Activated CD8-positive, alpha-beta T cell treated with anti-CD3 and anti-CD28 coated beads, Interleukin-2, amount 10 ng/mL, durations not matched to agents 7 days and 5 days (primary cell): ENCODE results near the gene CORO6. TPM values are rescaled to one million over a fixed set of nuclear protein-coding genes. Genes with fewer than 3 reads are reported as not detected.

ENCODE experiments used
- ATAC-seq: fragments of 150-1000 bp; cut with Tn5 transposase; one replicate; pipeline ENCODE4 v1.10.0; 2021; ENCODE audit warnings: moderate library complexity
- CTCF ChIA-PET: fragments of 350-600 bp; sonication (Branson Sonifier 250); formaldehyde crosslinking; loops from one replicate; lab custom pipeline; 2021; ENCODE audit warnings: antibody characterized with exemption; lab: Charles Lee
- POLR2A ChIA-PET: fragments of 350-600 bp; sonication (Branson Sonifier 250); formaldehyde crosslinking; loops from one replicate; lab custom pipeline; 2021; ENCODE audit warnings: antibody characterized with exemption; lab: Charles Lee
- DNase-seq: peaks from one replicate; pipeline ENCODE4 v3.0.0-alpha.2; 2020
- H3K27ac Mint-ChIP-seq: one replicate; pipeline ENCODE4 v1.8.0; 2021; ENCODE audit warnings: mild to moderate bottlenecking, mixed read lengths
- H3K27me3 Mint-ChIP-seq: one replicate; pipeline ENCODE4 v1.8.0; 2021; ENCODE audit warnings: low read depth, mixed read lengths
- H3K36me3 Mint-ChIP-seq: one replicate; pipeline ENCODE4 v1.8.0; 2021; ENCODE audit warnings: low read depth, mixed read lengths
- H3K4me1 Mint-ChIP-seq: one replicate; pipeline ENCODE4 v1.8.0; 2021; ENCODE audit warnings: low read depth, mixed read lengths
- H3K4me3 Mint-ChIP-seq: one replicate; pipeline ENCODE4 v1.8.0; 2021; ENCODE audit warnings: mild to moderate bottlenecking, mixed read lengths
- H3K9me3 Mint-ChIP-seq: one replicate; pipeline ENCODE4 v1.8.0; 2022; ENCODE audit warnings: mixed read lengths; ENCODE audit not compliant: insufficient read depth
- total RNA-seq, 2 experiments: library from RNA; stranded (reverse); gene quantifications; one replicate each; pipeline ENCODE4 v1.2.3, GENCODE V29; 2021

CORO6 gene
- total RNA-seq, result 1 to 10 TPM; 6.2 to 6.3 TPM

GRCh38 chr17:29622337-29623282, at the start of gene CORO6:
Gene CORO6, minus strand, starts transcription at chr17:29622912. Its CDS starts 1,491 bp downstream, at chr17:29621421.
- ATAC-seq (peak; percentile 47), DNase-seq (peak; percentile 67)
- H3K4me1 Mint-ChIP-seq, result peaks cover 61% of the 10 kb centered on the region
- peak within 1 kb of the TSS; percentile 78 for H3K4me3 Mint-ChIP-seq
- H3K36me3 Mint-ChIP-seq, result peaks cover 17% of the 10 kb centered on the region
- CTCF ChIA-PET, result interaction anchor here (1.1 to 3.9 kb wide), 3 partner anchors 8 to 157 kb away, joined by 4 to 19 read pairs (median 9); no protein-coding TSS in a partner anchor
- no peaks in the 10 kb centered on the region for H3K9me3 Mint-ChIP-seq
- no peak within 1 kb of the TSS for H3K27ac Mint-ChIP-seq
- peaks cover 3% of the 10 kb centered on the region for H3K27me3 Mint-ChIP-seq
- POLR2A ChIA-PET, result interaction anchor here (0.6 to 1.4 kb wide), 2 partner anchors 35 to 252 kb away, joined by 3 read pairs; no protein-coding TSS in a partner anchor

GRCh38 chr17:29671661-29672060, 48.9 kb upstream of the CORO6 start:
- Mint-ChIP-seq H3K4me3 (no peak overlapping the region), H3K36me3 (peaks cover 48% of the 10 kb centered on the region), H3K27me3 (no peaks in the 10 kb centered on the region), H3K9me3 (no peaks in the 10 kb centered on the region), H3K27ac (no peak overlapping the region), H3K4me1 (peaks cover 14% of the 10 kb centered on the region)
- DNase-seq (no peak), ATAC-seq (no peak)
- POLR2A ChIA-PET, result interaction anchor here (1.2 kb wide), 1 partner anchor 32 kb away, joined by 3 read pairs; no protein-coding TSS in a partner anchor
- CTCF ChIA-PET, result interaction anchor here (1.3 to 2.5 kb wide), 3 partner anchors 11 to 108 kb away, joined by 3 to 7 read pairs (median 4); no protein-coding TSS in a partner anchor

GRCh38 chr17:29669266-29669665, 46.6 kb upstream of the CORO6 start:
- CTCF ChIA-PET, result interaction anchor here (0.7 kb wide), 1 partner anchor 52 kb away, joined by 3 read pairs; no protein-coding TSS in a partner anchor
- H3K9me3 Mint-ChIP-seq, result no peaks in the 10 kb centered on the region
- DNase-seq (no peak), ATAC-seq (no peak)
- no peaks in the 10 kb centered on the region for H3K27me3 Mint-ChIP-seq
- no peak overlapping the region for H3K27ac Mint-ChIP-seq
- peaks cover 54% of the 10 kb centered on the region for H3K36me3 Mint-ChIP-seq
- POLR2A ChIA-PET, result no interaction called here
- peaks cover 18% of the 10 kb centered on the region for H3K4me1 Mint-ChIP-seq
- no peak overlapping the region for H3K4me3 Mint-ChIP-seq

- Mint-ChIP-seq H3K27ac (no peak overlapping the region), H3K27me3 (no peaks in the 10 kb centered on the region), H3K9me3 (no peaks in the 10 kb centered on the region), H3K36me3 (peaks cover 53% of the 10 kb centered on the region), H3K4me1 (peaks cover 17% of the 10 kb centered on the region), H3K4me3 (no peak overlapping the region)
- no peak for DNase-seq
- ChIA-PET POLR2A (interaction anchor here (1.1 kb wide), 1 partner anchor 24 kb away, joined by 3 read pairs; no protein-coding TSS in a partner anchor), CTCF (interaction anchor here (0.9 to 1.6 kb wide), 4 partner anchors 12 to 112 kb away, joined by 3 to 6 read pairs (median 4); no protein-coding TSS in a partner anchor)
- no peak for ATAC-seq
Observed at GRCh38 chr17:29667969-29668368, 45.3 kb upstream of the CORO6 start.

GRCh38 chr17:29665481-29665810, 42.7 kb upstream of the CORO6 start:
- no peak for ATAC-seq
- Mint-ChIP-seq H3K36me3 (peaks cover 53% of the 10 kb centered on the region), H3K4me3 (no peak overlapping the region), H3K4me1 (peaks cover 19% of the 10 kb centered on the region), H3K27ac (peak overlapping the region; percentile 39), H3K27me3 (no peaks in the 10 kb centered on the region), H3K9me3 (no peaks in the 10 kb centered on the region)
- DNase-seq, result no peak
- CTCF ChIA-PET, result interaction anchor here (0.8 to 4.7 kb wide), 7 partner anchors 11 to 364 kb away, joined by 3 to 21 read pairs (median 4); no protein-coding TSS in a partner anchor
- POLR2A ChIA-PET, result interaction anchor here (1.6 kb wide), 1 partner anchor 41 kb away, joined by 3 read pairs; no protein-coding TSS in a partner anchor

GRCh38 chr17:29664743-29665480, 42.2 kb upstream of the CORO6 start:
- no peak for ATAC-seq
- Mint-ChIP-seq H3K27ac (peak overlapping the region; percentile 39), H3K4me3 (no peak overlapping the region), H3K9me3 (no peaks in the 10 kb centered on the region), H3K36me3 (peaks cover 54% of the 10 kb centered on the region), H3K4me1 (peaks cover 20% of the 10 kb centered on the region), H3K27me3 (no peaks in the 10 kb centered on the region)
- POLR2A ChIA-PET, result interaction anchor here (1.6 kb wide), 1 partner anchor 42 kb away, joined by 3 read pairs; no protein-coding TSS in a partner anchor
- CTCF ChIA-PET, result interaction anchor here (0.8 to 4.7 kb wide), 7 partner anchors 11 to 365 kb away, joined by 3 to 21 read pairs (median 4); no protein-coding TSS in a partner anchor
- no peak for DNase-seq

- Mint-ChIP-seq H3K36me3 (peaks cover 55% of the 10 kb centered on the region), H3K27me3 (no peaks in the 10 kb centered on the region), H3K27ac (no peak overlapping the region), H3K4me1 (peaks cover 28% of the 10 kb centered on the region), H3K9me3 (no peaks in the 10 kb centered on the region), H3K4me3 (no peak overlapping the region)
- ChIA-PET CTCF (interaction anchor here (1.5 to 4.7 kb wide), 2 partner anchors 24 to 116 kb away, joined by 7 to 21 read pairs; no protein-coding TSS in a partner anchor), POLR2A (no interaction called here)
- DNase-seq (no peak), ATAC-seq (no peak)
Observed at GRCh38 chr17:29663155-29663554, 40.4 kb upstream of the CORO6 start.

- Mint-ChIP-seq H3K27me3 (no peaks in the 10 kb centered on the region), H3K9me3 (no peaks in the 10 kb centered on the region), H3K27ac (no peak overlapping the region), H3K36me3 (peaks cover 51% of the 10 kb centered on the region), H3K4me1 (peaks cover 22% of the 10 kb centered on the region), H3K4me3 (no peak overlapping the region)
- ChIA-PET CTCF (no interaction called here), POLR2A (no interaction called here)
- DNase-seq (no peak), ATAC-seq (no peak)
Observed at GRCh38 chr17:29661213-29661612, 38.5 kb upstream of the CORO6 start.

GRCh38 chr17:29659155-29659554, 36.4 kb upstream of the CORO6 start:
- Mint-ChIP-seq H3K27ac (peak overlapping the region; percentile 81), H3K4me3 (peak overlapping the region; percentile 38), H3K36me3 (peaks cover 45% of the 10 kb centered on the region), H3K9me3 (no peaks in the 10 kb centered on the region), H3K27me3 (no peaks in the 10 kb centered on the region), H3K4me1 (peaks cover 10% of the 10 kb centered on the region)
- CTCF ChIA-PET, result interaction anchor here (0.9 to 3.7 kb wide), 4 partner anchors 16 to 272 kb away, joined by 3 to 12 read pairs (median 4); no protein-coding TSS in a partner anchor
- peak; percentile 88 for ATAC-seq
- DNase-seq, result peak; percentile 55
- POLR2A ChIA-PET, result interaction anchor here (1.0 to 1.3 kb wide), 2 partner anchors 42 to 98 kb away, joined by 5 read pairs; no protein-coding TSS in a partner anchor

- H3K27me3 Mint-ChIP-seq, result no peaks in the 10 kb centered on the region
- peaks cover 8% of the 10 kb centered on the region for H3K4me1 Mint-ChIP-seq
- peaks cover 50% of the 10 kb centered on the region for H3K36me3 Mint-ChIP-seq
- H3K9me3 Mint-ChIP-seq, result no peaks in the 10 kb centered on the region
- H3K4me3 Mint-ChIP-seq, result no peak overlapping the region
- ChIA-PET CTCF (interaction anchor here (0.8 to 2.7 kb wide), 6 partner anchors 10 to 124 kb away, joined by 3 to 21 read pairs (median 4); no protein-coding TSS in a partner anchor), POLR2A (no interaction called here)
- H3K27ac Mint-ChIP-seq, result no peak overlapping the region
- DNase-seq (no peak), ATAC-seq (no peak)
Observed at GRCh38 chr17:29655323-29655722, 32.6 kb upstream of the CORO6 start.
